ENCODE measurements around the gene PTPRU. TPM values are rescaled to one million over a fixed set of nuclear protein-coding genes. Genes with fewer than 3 reads are reported as not detected.

The PTPRU gene
- polyA plus RNA-seq, 2 of the 4 experiments (the other 2 are of a cell fraction) = 5.7 to 6.1 TPM

DNA sequence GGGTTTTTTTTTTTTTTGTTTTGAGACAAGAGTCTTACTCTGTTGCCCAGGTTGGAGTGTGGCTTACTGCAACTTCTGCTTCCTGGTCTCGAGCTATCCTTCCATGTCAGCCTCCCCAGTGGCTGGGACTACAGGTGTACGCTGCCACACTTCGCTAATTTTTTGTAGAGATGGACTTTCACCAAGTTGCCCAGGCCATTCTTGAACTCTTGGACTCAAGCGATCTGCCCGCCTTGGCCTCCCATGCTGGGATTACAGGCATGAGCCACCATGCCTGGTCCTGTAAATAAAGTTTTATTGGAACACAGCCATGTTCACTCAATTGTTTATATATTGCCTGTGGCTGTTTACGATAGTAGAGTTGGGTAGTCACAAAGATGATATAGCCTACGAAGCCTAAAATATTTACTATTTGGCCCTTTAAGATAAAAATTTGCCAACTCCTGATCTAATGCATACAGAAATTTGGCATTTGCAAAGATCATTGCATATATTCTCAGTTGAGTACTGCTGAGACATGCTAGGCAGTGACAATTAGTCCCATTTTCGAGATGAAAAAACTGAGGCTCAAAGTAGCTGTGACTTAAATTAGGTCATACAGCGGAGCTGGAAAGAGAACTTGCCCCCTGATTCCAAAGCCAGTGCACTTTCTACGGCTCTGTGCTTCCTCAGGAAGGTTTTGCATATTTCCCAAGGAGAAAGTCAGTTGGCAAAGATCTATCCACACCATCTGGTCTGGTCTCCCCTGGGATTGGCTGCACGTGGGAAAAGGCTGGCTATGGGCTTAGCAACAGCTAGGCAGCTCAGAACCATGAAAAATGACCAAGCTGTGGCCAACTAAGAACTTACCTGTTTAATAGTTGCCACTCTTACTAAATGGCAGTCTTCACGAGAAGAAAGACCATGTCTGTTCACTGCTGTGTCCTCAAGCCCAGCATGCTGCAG, 25.0 kb upstream of the PTPRU start:
- Histone ChIP-seq H3K9me3 (no peaks in the 10 kb centered on the region), H3K4me2 (no peak overlapping the region), H3K4me3 (no peak overlapping the region), H3K4me1 (no peaks in the 10 kb centered on the region), H3K27ac (no peak overlapping the region)
- WGBS (ENCODE audit: missing lambda C conversion rate) = 93% methylated on average over 12 of the region's 12 CpGs
- DNase-seq (ENCODE audit: low read depth in 1 of 2, low spot score in 1 of 2) (no peak), FAIRE-seq (no peak), ATAC-seq (no peak)
- TF ChIP-seq, protein P1, sequence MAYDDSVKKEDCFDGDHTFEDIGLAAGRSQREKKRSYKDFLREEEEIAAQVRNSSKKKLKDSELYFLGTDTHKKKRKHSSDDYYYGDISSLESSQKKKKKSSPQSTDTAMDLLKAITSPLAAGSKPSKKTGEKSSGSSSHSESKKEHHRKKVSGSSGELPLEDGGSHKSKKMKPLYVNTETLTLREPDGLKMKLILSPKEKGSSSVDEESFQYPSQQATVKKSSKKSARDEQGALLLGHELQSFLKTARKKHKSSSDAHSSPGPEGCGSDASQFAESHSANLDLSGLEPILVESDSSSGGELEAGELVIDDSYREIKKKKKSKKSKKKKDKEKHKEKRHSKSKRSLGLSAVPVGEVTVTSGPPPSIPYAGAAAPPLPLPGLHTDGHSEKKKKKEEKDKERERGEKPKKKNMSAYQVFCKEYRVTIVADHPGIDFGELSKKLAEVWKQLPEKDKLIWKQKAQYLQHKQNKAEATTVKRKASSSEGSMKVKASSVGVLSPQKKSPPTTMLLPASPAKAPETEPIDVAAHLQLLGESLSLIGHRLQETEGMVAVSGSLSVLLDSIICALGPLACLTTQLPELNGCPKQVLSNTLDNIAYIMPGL (CRISPR knock-in tag; IDR thresholded peaks at IDR 0.05; ENCODE audit: borderline replicate concordance) = no peak
- TF ChIP-seq MAZ (IDR thresholded peaks at IDR 0.05; ENCODE audit: borderline replicate concordance, low read depth, low read length) = no peak
- TF ChIP-seq HDAC2 (IDR thresholded peaks at IDR 0.05) = no peak
- no peak for TF ChIP-seq BHLHE40 (IDR thresholded peaks at IDR 0.05; ENCODE audit: low read depth, low read length)
- TF ChIP-seq, protein P2, sequence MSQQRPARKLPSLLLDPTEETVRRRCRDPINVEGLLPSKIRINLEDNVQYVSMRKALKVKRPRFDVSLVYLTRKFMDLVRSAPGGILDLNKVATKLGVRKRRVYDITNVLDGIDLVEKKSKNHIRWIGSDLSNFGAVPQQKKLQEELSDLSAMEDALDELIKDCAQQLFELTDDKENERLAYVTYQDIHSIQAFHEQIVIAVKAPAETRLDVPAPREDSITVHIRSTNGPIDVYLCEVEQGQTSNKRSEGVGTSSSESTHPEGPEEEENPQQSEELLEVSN (IDR thresholded peaks at IDR 0.05; ENCODE audit: borderline replicate concordance, low read depth) = no peak
- no peak for TF ChIP-seq ZSCAN20 (CRISPR knock-in tag; IDR thresholded peaks at IDR 0.05)
- TF ChIP-seq HOXA7 (CRISPR knock-in tag; IDR thresholded peaks at IDR 0.05) = no peak
- no peak for TF ChIP-seq HOXB13 (CRISPR knock-in tag; IDR thresholded peaks at IDR 0.05; ENCODE audit: low read depth)
- no peak for TF ChIP-seq SREBF2 (IDR thresholded peaks at IDR 0.05)
- TF ChIP-seq, protein P3, sequence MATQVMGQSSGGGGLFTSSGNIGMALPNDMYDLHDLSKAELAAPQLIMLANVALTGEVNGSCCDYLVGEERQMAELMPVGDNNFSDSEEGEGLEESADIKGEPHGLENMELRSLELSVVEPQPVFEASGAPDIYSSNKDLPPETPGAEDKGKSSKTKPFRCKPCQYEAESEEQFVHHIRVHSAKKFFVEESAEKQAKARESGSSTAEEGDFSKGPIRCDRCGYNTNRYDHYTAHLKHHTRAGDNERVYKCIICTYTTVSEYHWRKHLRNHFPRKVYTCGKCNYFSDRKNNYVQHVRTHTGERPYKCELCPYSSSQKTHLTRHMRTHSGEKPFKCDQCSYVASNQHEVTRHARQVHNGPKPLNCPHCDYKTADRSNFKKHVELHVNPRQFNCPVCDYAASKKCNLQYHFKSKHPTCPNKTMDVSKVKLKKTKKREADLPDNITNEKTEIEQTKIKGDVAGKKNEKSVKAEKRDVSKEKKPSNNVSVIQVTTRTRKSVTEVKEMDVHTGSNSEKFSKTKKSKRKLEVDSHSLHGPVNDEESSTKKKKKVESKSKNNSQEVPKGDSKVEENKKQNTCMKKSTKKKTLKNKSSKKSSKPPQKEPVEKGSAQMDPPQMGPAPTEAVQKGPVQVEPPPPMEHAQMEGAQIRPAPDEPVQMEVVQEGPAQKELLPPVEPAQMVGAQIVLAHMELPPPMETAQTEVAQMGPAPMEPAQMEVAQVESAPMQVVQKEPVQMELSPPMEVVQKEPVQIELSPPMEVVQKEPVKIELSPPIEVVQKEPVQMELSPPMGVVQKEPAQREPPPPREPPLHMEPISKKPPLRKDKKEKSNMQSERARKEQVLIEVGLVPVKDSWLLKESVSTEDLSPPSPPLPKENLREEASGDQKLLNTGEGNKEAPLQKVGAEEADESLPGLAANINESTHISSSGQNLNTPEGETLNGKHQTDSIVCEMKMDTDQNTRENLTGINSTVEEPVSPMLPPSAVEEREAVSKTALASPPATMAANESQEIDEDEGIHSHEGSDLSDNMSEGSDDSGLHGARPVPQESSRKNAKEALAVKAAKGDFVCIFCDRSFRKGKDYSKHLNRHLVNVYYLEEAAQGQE (IDR thresholded peaks at IDR 0.05) = no peak
- no peak for TF ChIP-seq FOSL2 (IDR thresholded peaks at IDR 0.05)
- TF ChIP-seq FOSL2 (CRISPR knock-in tag; IDR thresholded peaks at IDR 0.05) = no peak
- no peak for TF ChIP-seq RAD21 (conservative IDR thresholded peaks at IDR 0.05 in 1 of 2, IDR thresholded peaks at IDR 0.05 in 1 of 2)
- no peak for TF ChIP-seq TP53 (CRISPR knock-in tag; IDR thresholded peaks at IDR 0.05)
- TF ChIP-seq, protein P4, sequence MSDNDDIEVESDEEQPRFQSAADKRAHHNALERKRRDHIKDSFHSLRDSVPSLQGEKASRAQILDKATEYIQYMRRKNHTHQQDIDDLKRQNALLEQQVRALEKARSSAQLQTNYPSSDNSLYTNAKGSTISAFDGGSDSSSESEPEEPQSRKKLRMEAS (IDR thresholded peaks at IDR 0.05) = no peak
- TF ChIP-seq TFCP2L1 (CRISPR knock-in tag; IDR thresholded peaks at IDR 0.05) = no peak
- no peak for TF ChIP-seq ZC3H11A (IDR thresholded peaks at IDR 0.05)
- TF ChIP-seq SMC3 (IDR thresholded peaks at IDR 0.05) = no peak
- TF ChIP-seq PHF8 (IDR thresholded peaks at IDR 0.05; ENCODE audit: borderline replicate concordance, low read depth) = no peak
- ChIA-PET CTCF (interaction anchor here (0.6 kb wide), 1 partner anchor 11 kb away, joined by 4 read pairs; no protein-coding TSS in a partner anchor), POLR2A (no interaction called here)

DNA sequence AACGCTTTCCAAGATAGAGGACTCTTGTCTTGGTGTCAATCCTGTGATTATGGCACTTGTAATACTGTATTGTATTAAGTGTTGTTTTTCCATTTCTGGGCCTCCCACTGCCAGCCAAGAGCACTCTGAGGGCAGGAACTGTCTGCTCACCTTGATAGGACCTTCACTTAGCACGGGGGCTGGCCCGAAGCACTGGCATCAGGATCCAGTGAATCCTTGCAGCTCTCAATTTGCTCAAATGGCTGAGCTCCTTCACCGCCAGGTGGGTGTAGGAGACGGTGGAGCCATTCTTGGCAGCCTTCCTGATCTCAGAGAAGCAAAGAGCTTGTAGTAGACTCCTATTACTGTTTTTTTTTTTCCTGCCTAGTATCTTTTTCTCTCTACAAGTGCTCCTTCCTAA, 23.3 kb upstream of the PTPRU start:
- 100% methylated on average over 5 of the region's 5 CpGs for WGBS (ENCODE audit: missing lambda C conversion rate)
- H3K4me1 ChIP-seq = no peaks in the 10 kb centered on the region
- no peak for DNase-seq (ENCODE audit: low read depth in 1 of 2, low spot score in 1 of 2)
- ChIA-PET CTCF (interaction anchor here (1.0 kb wide), 1 partner anchor 336 kb away, joined by 3 read pairs; no protein-coding TSS in a partner anchor), POLR2A (interaction anchor here (0.6 kb wide), 1 partner anchor 32 kb away, joined by 3 read pairs; no protein-coding TSS in a partner anchor)
- H3K4me2 ChIP-seq = no peak overlapping the region
- ATAC-seq = no peak
- TF ChIP-seq ZFP36 (IDR thresholded peaks at IDR 0.05; ENCODE audit: borderline replicate concordance, partially characterized antibody) (no peak), HEYL (CRISPR knock-in tag; IDR thresholded peaks at IDR 0.05) (no peak), ZC3H11A (IDR thresholded peaks at IDR 0.05) (no peak)
- TF ChIP-seq, protein P4 (IDR thresholded peaks at IDR 0.05) = no peak
- FAIRE-seq = no peak
- no peaks in the 10 kb centered on the region for H3K9me3 ChIP-seq
- H3K4me3 ChIP-seq = no peak overlapping the region
- H3K27ac ChIP-seq = no peak overlapping the region
